MM.1S (cell line): ENCODE data around the gene ADARB2.

ENCODE experiments used
- CTCF ChIP-seq: fragments of 300-600 bp; sonication (generic); IDR thresholded peaks from 2 replicates; pipeline ENCODE4 v1.5.1; 2016; ENCODE audit warnings: antibody characterized with exemption, low read length, mixed read lengths
- EZH2 ChIP-seq: fragments of 300-600 bp; sonication (generic); optimal IDR thresholded peaks from 2 replicates; pipeline ENCODE3; 2017; ENCODE audit warnings: low read depth, mild to moderate bottlenecking, antibody characterized with exemption, low read length, mixed read lengths
- EZH2phosphoT487 ChIP-seq: fragments of 300-600 bp; sonication (generic); IDR thresholded peaks from 2 replicates; pipeline ENCODE4 v1.6.1; 2018; ENCODE audit warnings: antibody characterized with exemption, low read length

DNA sequence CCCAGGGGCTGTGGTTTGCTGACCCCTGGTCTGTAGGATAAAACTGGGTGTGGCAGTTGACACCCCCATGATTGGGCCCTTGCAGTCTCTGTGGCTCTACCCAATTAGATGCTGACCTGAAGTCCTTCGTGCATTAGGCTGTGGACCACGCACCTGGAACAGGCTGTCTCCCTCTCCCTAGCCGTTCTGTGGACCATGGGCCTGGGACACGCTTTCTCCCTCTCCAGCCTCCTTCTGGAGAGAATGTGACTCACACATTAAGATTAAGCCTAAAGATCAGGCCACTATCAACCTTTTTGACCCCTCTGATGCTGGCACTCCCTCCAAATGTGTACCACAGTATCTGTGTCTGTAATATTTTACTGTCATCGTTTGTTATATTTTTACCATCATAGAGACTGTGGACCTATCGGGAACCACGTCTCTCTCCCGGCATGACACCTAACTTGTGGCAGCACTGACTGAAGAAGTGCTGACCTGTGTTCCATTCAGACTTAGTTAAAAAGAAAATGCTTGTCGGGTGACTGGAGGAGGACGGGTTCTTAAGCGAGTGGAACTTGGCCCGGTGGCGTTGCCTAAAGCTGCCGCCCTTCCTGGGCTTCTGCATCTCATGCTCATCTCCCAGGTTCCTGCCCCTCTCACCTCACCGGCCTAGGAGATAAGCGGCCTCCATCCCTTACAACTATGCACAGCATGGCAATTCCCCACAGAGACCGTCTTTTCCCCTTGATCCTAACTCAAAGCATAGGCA, 588.3 kb downstream of the ADARB2 start:
- TF ChIP-seq CTCF (no peak), EZH2 (no peak), EZH2phosphoT487 (no peak)
